Activated CD4-positive, alpha-beta T cell treated with anti-CD3 and anti-CD28 coated beads for 36 hours (primary cell): ENCODE results near the gene STAC3. TPM values are rescaled to one million over a fixed set of nuclear protein-coding genes. Genes with fewer than 3 reads are reported as not detected.
A peak's percentile ranks its signal among the peaks of the same experiment; 100 is the strongest.

Experiments used
- ATAC-seq: fragments of 200-7000 bp; cut with Tn5 transposase; one replicate; pipeline ENCODE4 v1.10.0; 2021; ENCODE audit warnings: mild to moderate bottlenecking, moderate library complexity
- CTCF ChIA-PET: fragments of 350-600 bp; sonication (Branson Sonifier 250); formaldehyde crosslinking; loops from one replicate; lab custom pipeline; 2021; ENCODE audit warnings: antibody characterized with exemption; lab: Charles Lee
- POLR2A ChIA-PET: fragments of 350-600 bp; sonication (Branson Sonifier 250); formaldehyde crosslinking; loops from one replicate; lab custom pipeline; 2021; ENCODE audit warnings: antibody characterized with exemption, inconsistent platforms; lab: Charles Lee
- DNase-seq: peaks from one replicate; pipeline ENCODE4 v3.0.0-alpha.2; 2020
- H3K27ac Mint-ChIP-seq: one replicate; pipeline ENCODE4 v1.8.0; 2021; ENCODE audit warnings: mixed read lengths
- H3K27me3 Mint-ChIP-seq: one replicate; pipeline ENCODE4 v1.8.0; 2021; ENCODE audit warnings: mixed read lengths
- H3K36me3 Mint-ChIP-seq: one replicate; pipeline ENCODE4 v1.8.0; 2021; ENCODE audit warnings: low read depth, mixed read lengths
- H3K4me1 Mint-ChIP-seq: one replicate; pipeline ENCODE4 v1.8.0; 2021; ENCODE audit warnings: mixed read lengths
- H3K4me3 Mint-ChIP-seq: one replicate; pipeline ENCODE4 v1.8.0; 2021; ENCODE audit warnings: mild to moderate bottlenecking, moderate library complexity, mixed read lengths
- H3K9me3 Mint-ChIP-seq: one replicate; pipeline ENCODE4 v1.8.0; 2021; ENCODE audit warnings: low read depth, mixed read lengths
- intact Hi-C, 2 experiments: fragments of 100-400 bp; cut with DNase I in 1 of 2; cut with micrococcal nuclease in 1 of 2; formaldehyde crosslinking; loops; one replicate each; pipeline versions ENCODE4 v1.14.2 to v1.15.1; 2022 to 2024; cut with DNase I, micrococcal nuclease
- total RNA-seq, 2 experiments: library from RNA; stranded (reverse); gene quantifications; one replicate each; pipeline ENCODE4 v1.2.3, GENCODE V29; 2021

STAC3 gene
- total RNA-seq, 2 experiments from 2014 or later, result 2.5 to 2.8 TPM

DNA sequence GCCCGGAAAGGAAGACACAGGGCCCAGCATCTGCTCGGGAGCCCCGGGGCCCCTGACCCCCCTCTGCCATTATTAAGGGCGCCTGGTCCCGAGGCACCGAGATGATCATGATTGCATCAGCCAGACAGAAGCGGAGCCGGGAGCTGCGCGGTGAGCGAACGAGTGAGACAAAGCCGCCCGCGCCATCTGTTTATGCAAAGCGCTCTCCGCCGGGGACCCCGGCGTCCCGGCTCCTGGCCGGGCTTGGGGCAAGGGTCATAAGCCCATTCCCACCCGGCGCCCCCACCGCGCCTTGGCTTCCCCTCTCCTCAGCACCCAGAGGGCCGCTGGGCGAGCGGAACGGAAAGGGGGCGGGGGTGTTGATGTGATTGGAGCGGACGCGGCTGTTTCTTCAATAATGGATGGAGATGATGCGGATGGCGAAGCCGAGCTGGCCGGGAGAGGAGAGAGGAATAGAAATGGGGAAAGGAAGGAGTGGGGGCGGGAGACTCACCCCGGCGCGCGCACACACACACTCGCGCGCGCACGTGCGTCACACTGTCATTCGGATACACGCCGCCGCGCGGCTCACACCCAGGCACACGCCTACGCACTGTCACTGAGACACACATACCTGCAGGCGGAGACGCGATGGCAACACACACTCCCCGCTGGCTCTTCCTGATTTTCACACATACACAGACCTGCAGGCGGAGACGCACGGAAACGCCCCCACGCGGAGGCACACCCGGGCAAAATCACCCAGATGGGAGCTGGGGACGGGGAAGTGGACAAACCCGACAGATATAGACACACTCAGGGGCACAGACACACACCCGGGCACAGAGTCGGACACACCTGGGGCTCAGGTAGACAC lies 10.7 kb downstream of the STAC3 start:
- intact Hi-C loops, result loop anchor here in 1 of 2 experiments (5.0 kb wide), 3 partner anchors 128 to 488 kb away; partner anchors contain the start of genes PRIM1, STAT6 and ZBTB39

DNA sequence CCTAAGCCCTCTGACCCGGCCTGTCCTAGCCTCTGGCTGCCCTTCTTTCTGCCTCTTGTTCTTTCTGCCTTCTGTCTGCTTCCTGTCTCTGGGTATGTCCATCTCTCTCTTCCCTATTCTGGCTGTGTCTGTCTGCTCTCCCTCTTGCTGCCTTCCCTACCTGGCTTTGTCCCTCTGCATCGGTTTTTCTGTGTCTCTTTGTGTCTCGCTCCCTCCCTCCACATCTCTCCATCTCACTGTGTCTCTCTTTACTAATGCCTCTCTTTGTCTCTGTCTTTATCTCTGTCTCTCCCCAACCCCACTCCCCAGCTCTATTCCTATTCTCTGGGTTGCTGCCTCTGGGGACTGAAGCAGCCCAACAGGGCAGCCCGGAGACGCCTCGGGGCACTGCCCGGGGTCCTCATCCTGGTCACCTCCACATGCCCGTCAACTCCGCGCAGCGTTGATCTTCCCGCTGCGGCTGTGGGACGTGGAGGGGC lies 11.4 kb downstream of the STAC3 start:
- Mint-ChIP-seq H3K4me1 (peaks cover 66% of the 10 kb centered on the region), H3K27me3 (peaks cover 47% of the 10 kb centered on the region), H3K27ac (peak overlapping the region; percentile 80), H3K36me3 (peaks cover 13% of the 10 kb centered on the region), H3K9me3 (no peaks in the 10 kb centered on the region), H3K4me3 (peak overlapping the region; percentile 83)
- intact Hi-C loops, result loop anchor here (1.0 to 5.0 kb wide), 12 partner anchors 10 to 552 kb away; partner anchors contain the start of genes SHMT2 (in 2 of the 2), DDIT3 (in 1 of the 2), PRIM1 (in 1 of the 2) and PTGES3 (in 1 of the 2)
- ChIA-PET CTCF (interaction anchor here (0.6 to 9.9 kb wide), 14 partner anchors 11 to 231 kb away, joined by 3 to 282 read pairs (median 4); partner anchors contain the start of genes NEMP1, SHMT2 and STAC3), POLR2A (interaction anchor here (0.6 to 3.0 kb wide), 3 partner anchors 10 to 114 kb away, joined by 3 to 17 read pairs (median 5); partner anchors contain the start of gene SHMT2)
- no peak for DNase-seq
- ATAC-seq, result no peak

More for the DNA sequence above, 10.7 kb downstream of the STAC3 start:
- DNase-seq (peak; percentile 91), ATAC-seq (peak; percentile 20)
- ChIA-PET POLR2A (interaction anchor here (0.6 to 3.0 kb wide), 2 partner anchors 10 to 114 kb away, joined by 5 to 17 read pairs; partner anchors contain the start of gene SHMT2), CTCF (interaction anchor here (0.6 to 9.9 kb wide), 11 partner anchors 11 to 282 kb away, joined by 3 to 282 read pairs (median 4); partner anchors contain the start of genes SHMT2 and STAC3)
- H3K36me3 Mint-ChIP-seq, result peaks cover 10% of the 10 kb centered on the region
- no peaks in the 10 kb centered on the region for H3K9me3 Mint-ChIP-seq
- H3K27me3 Mint-ChIP-seq, result peaks cover 47% of the 10 kb centered on the region
- H3K27ac Mint-ChIP-seq, result peak overlapping the region; percentile 80
- peaks cover 64% of the 10 kb centered on the region for H3K4me1 Mint-ChIP-seq
- H3K4me3 Mint-ChIP-seq, result peak overlapping the region; percentile 83

DNA sequence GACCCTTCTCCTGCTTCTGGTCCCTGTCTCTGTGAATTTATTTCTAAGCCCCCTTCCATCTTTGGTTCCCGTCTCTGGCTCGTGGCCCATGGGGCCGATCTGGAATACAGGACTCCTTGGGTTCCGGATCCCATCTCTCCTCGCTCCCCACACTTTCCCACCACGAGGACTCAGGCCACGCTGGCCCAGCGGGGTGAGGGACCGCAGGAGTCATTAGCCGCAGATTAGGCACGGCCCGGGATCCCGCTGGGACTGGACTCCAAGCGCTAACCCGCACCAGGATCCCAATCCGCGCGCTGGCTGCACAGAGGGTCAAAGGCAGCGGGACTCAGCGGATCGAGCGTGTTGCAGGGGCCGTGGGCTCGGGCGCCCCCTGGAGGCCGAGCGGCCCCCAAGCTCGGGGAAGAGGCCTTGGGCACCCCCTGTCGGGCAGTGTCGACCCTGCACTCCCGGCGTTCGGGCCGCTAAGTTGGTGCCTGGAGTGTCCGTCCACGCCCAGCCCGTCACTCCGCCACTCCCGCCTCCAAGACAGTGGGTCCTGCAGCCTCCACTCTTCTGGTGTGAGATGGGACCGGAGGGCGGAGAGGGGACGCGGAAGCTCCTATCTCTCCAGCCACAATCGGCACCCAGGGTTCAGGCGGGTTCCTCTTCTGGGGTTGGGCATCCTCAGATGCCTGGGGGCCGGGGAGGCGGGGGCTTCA lies 12.0 kb downstream of the STAC3 start:
- Mint-ChIP-seq H3K9me3 (no peaks in the 10 kb centered on the region), H3K4me3 (peak overlapping the region; percentile 83), H3K36me3 (peaks cover 19% of the 10 kb centered on the region), H3K27ac (peak overlapping the region; percentile 80), H3K27me3 (peaks cover 44% of the 10 kb centered on the region), H3K4me1 (peaks cover 70% of the 10 kb centered on the region)
- intact Hi-C loops, result loop anchor here (1.0 to 5.0 kb wide), 9 partner anchors 10 to 552 kb away; partner anchors contain the start of genes SHMT2 (in 2 of the 2), DDIT3 (in 1 of the 2) and PTGES3 (in 1 of the 2)
- ATAC-seq (peak; percentile 57), DNase-seq (peak; percentile 94)
- POLR2A ChIA-PET, result interaction anchor here (1.2 to 3.0 kb wide), 2 partner anchors 9 to 16 kb away, joined by 3 to 17 read pairs; partner anchors contain the start of gene SHMT2
- CTCF ChIA-PET, result interaction anchor here (0.6 to 9.9 kb wide), 18 partner anchors 8 to 215 kb away, joined by 3 to 282 read pairs (median 4); partner anchors contain the start of genes NEMP1, SHMT2 and STAC3

DNA sequence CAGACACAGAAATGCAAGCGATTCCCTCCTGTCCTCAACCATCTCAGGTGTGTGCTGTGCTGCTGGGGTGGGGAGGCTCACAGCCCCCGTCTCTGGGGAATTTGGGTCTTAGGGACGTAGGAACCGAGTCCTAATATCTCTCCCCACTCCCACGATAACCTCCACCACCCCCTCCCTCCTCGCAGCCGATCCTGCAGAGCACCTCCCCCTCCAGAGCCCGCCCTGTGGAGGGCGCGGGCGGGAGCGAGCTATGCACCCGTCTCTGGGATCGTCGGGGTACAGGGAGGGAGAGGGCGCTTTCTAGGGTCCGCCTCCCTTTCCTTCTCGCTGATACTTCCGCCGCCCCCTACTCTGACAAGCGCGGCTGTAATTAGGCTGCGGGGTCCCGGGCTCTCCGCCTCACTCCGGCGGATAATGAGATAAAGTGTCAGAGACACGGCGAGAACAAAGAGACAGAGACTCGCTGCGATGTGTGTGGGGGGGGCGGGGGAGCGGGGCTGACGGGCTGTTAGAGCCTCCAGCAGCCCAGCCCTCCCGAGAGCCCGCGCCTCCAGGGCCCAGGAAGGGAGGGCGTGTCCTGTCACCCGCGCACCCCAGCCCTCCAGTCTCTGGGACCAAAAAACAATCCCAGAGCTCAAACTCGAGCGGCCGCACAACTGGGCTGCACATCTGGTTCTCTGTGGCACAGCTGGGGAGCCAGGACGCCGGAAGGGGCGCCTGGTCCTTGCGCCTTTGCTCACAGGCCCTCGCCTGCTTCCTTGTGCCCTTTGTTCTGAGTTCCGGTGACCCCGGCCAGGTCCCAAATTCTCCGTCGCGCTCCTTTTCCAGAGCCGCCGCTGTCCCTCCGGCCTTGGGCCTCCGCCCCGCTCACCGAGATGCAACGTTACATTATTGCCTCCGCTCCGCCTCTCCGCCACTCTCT lies 12.8 kb downstream of the STAC3 start:
- intact Hi-C loops, result loop anchor here (2.0 to 5.0 kb wide), 3 partner anchors 13 to 551 kb away; partner anchors contain the start of gene PTGES3 (in 1 of the 2)
- ChIA-PET POLR2A (interaction anchor here (0.6 to 3.0 kb wide), 4 partner anchors 8 to 15 kb away, joined by 3 to 17 read pairs (median 4); partner anchors contain the start of gene SHMT2), CTCF (interaction anchor here (0.5 to 9.9 kb wide), 18 partner anchors 9 to 217 kb away, joined by 3 to 282 read pairs (median 4); partner anchors contain the start of genes SHMT2, STAC3 and STAT6)
- H3K36me3 Mint-ChIP-seq, result peaks cover 27% of the 10 kb centered on the region
- ATAC-seq (no peak), DNase-seq (peak; percentile 63)
- peaks cover 67% of the 10 kb centered on the region for H3K4me1 Mint-ChIP-seq
- H3K27me3 Mint-ChIP-seq, result peaks cover 41% of the 10 kb centered on the region
- H3K27ac Mint-ChIP-seq, result peak overlapping the region; percentile 61
- peak overlapping the region; percentile 83 for H3K4me3 Mint-ChIP-seq
- no peaks in the 10 kb centered on the region for H3K9me3 Mint-ChIP-seq

DNA sequence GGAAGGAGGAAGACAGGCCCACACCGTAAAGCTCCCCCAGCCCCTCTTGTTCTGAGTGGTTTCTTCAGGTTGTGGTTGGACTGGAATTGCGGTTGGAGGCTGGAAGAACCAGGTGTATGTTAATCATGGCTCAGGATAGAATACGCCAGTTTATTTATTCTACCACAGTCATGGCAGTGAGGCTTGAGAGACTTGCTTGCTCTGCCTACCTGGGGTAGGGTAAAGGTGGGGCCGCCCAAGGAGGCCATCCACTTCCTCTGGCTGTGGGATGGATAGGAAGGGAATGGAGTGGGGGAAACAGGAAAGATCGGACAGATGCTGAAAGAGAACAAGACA lies 13.4 kb downstream of the STAC3 start:
- ATAC-seq (no peak), DNase-seq (no peak)
- H3K27me3 Mint-ChIP-seq, result peaks cover 39% of the 10 kb centered on the region
- intact Hi-C loops, result loop anchor here in 1 of 2 experiments (5.0 kb wide), 1 partner anchor 550 kb away; the partner anchor contains the start of gene PTGES3
- H3K36me3 Mint-ChIP-seq, result peaks cover 33% of the 10 kb centered on the region
- no peaks in the 10 kb centered on the region for H3K9me3 Mint-ChIP-seq
- H3K4me1 Mint-ChIP-seq, result peaks cover 67% of the 10 kb centered on the region
- H3K4me3 Mint-ChIP-seq, result peak overlapping the region; percentile 83
- no peak overlapping the region for H3K27ac Mint-ChIP-seq
- POLR2A ChIA-PET, result interaction anchor here (0.6 to 1.1 kb wide), 2 partner anchors 9 to 10 kb away, joined by 3 to 4 read pairs; no protein-coding TSS in a partner anchor
- CTCF ChIA-PET, result interaction anchor here (0.5 to 9.9 kb wide), 5 partner anchors 10 to 218 kb away, joined by 3 to 282 read pairs (median 7); partner anchors contain the start of genes SHMT2 and STAT6

DNA sequence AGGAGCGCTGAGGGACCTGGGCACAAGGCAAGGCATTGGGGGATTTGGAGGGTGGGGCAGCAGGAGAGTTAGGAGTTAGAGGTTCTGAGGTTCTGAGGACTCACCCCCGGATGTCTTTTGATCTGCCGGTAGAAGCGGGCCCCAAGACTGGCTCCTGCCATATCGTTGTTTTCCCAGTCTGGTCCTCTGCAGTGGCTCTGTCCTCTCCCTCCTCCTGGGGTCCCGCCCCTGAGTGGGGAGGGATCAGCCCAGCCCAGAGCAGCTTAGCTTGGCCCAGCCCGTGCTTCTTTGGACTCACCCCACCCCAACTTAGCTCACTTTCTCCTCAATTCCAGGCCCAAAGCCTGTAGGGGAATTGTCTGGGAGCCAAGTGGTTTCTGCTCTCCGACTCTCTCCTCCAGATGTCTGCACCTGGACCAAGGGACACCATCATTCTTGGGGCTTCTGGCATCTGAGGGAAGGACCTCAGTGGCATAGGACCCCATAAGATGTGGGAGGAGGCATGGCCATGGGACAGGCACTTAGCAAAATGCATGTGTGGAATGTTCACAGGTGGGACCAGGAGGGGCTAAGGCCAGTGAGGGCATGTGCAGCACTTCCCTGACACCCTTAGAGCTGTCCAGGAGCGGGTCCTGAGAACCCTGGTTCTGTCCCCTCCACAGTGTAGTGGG lies 13.9 kb downstream of the STAC3 start:
- H3K27me3 Mint-ChIP-seq, result peaks cover 36% of the 10 kb centered on the region
- H3K4me3 Mint-ChIP-seq, result peak overlapping the region; percentile 83
- POLR2A ChIA-PET, result interaction anchor here (0.6 to 1.1 kb wide), 2 partner anchors 8 to 10 kb away, joined by 3 to 4 read pairs; no protein-coding TSS in a partner anchor
- H3K27ac Mint-ChIP-seq, result no peak overlapping the region
- ATAC-seq (no peak), DNase-seq (peak; percentile 25)
- CTCF ChIA-PET, result interaction anchor here (1.2 to 9.9 kb wide), 3 partner anchors 10 to 125 kb away, joined by 7 to 282 read pairs (median 167); partner anchors contain the start of genes SHMT2 and STAT6
- intact Hi-C loops, result loop anchor here in 1 of 2 experiments (5.0 kb wide), 1 partner anchor 550 kb away; the partner anchor contains the start of gene PTGES3
- peaks cover 37% of the 10 kb centered on the region for H3K36me3 Mint-ChIP-seq
- H3K9me3 Mint-ChIP-seq, result no peaks in the 10 kb centered on the region
- H3K4me1 Mint-ChIP-seq, result peaks cover 63% of the 10 kb centered on the region

DNA sequence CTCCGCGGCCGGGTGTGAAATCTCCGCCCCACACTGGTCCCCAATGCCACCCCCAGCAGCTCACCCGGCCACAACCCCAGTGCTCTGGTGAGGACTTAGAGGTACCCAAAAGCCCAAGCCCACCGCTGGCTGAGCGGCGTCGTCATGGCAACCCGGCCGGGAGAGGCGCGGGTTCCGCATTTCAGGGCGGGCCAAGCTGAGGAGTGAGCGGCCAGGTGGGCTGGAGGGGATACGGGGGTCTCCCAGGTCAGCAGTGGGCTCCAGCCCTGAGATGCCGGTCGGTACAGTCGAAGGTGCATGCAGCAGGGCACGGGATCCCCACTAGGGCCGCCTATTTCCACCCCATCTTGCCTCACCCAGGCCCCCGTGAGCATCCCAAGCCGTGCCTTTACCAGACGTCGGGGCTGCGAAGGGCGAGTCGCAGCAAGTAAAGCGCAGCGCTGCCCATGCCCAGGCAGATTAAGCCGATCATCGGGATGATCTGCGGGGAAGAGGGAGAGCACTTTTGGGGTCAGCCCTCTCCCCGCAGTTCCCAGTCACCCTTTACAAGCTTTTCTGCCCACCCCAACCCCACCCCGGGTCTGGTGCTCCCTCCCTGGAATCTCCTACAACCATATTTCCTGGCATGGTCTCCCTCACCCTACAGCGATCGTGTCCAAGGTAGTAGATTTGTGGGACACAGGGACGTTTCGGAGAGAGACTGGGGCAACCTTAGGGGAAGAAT lies 14.6 kb downstream of the STAC3 start:
- Mint-ChIP-seq H3K27me3 (peaks cover 29% of the 10 kb centered on the region), H3K4me1 (peaks cover 62% of the 10 kb centered on the region), H3K27ac (no peak overlapping the region), H3K9me3 (no peaks in the 10 kb centered on the region), H3K4me3 (no peak overlapping the region), H3K36me3 (peaks cover 44% of the 10 kb centered on the region)
- CTCF ChIA-PET, result interaction anchor here (0.6 to 9.9 kb wide), 3 partner anchors 9 to 263 kb away, joined by 4 to 282 read pairs (median 167); partner anchors contain the start of gene SHMT2
- no peak for ATAC-seq
- DNase-seq, result peak; percentile 48
- intact Hi-C loops, result loop anchor here in 1 of 2 experiments (5.0 kb wide), 1 partner anchor 549 kb away; the partner anchor contains the start of gene PTGES3
- POLR2A ChIA-PET, result interaction anchor here (1.0 kb wide), 1 partner anchor 13 kb away, joined by 3 read pairs; no protein-coding TSS in a partner anchor

DNA sequence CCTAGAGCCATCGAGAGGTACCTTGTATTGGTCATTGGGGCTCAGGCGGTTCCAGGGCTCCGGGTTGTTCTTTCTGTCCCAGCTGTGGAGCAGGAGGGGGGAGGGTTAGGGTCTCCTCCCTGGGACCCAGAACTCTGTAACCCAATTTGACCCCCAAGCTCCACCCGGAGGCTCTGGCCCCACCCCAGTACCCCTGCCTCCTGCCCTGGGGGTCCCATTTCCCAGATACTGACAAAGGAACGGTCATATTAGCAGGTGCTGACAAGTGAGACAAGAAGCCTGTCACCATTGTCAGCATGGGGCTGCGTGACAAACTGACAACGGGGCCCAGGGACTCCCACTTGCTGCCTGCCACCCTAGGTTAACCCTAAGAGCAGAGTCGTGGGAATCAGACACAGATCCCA lies 15.3 kb downstream of the STAC3 start:
- Mint-ChIP-seq H3K4me3 (no peak overlapping the region), H3K4me1 (peaks cover 61% of the 10 kb centered on the region), H3K27ac (no peak overlapping the region), H3K36me3 (peaks cover 51% of the 10 kb centered on the region), H3K9me3 (no peaks in the 10 kb centered on the region), H3K27me3 (peaks cover 27% of the 10 kb centered on the region)
- CTCF ChIA-PET, result interaction anchor here (0.6 kb wide), 1 partner anchor 263 kb away, joined by 4 read pairs; no protein-coding TSS in a partner anchor
- ATAC-seq, result no peak
- POLR2A ChIA-PET, result interaction anchor here (1.0 kb wide), 1 partner anchor 12 kb away, joined by 3 read pairs; no protein-coding TSS in a partner anchor
- intact Hi-C loops, result loop anchor here in 1 of 2 experiments (5.0 kb wide), 1 partner anchor 548 kb away; the partner anchor contains the start of gene PTGES3
- DNase-seq, result no peak
